ENCODE measurements around the gene YWHAB.

The YWHAB gene

DNA sequence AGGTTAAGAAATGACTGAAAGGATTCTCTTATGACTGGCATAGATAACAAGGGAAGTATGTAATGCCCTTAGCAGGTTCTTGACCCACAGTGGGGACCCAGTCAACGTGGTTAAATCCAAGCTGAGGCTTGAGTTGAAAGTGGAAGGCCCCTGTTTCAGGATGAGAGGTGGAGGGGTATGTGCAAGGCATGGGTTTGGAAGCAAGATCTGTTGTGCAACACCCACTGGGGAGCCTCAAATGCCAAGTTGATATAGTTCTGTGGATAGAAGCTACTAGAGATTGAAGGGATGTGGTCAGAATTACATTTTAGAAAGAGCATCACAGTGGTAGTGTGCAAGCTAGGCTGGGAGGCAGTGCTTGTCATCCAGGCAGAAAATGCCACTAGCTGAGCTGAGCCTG, 29.4 kb downstream of the YWHAB start:
- no peak for DNase-seq (ENCODE audit: low spot score)

DNA sequence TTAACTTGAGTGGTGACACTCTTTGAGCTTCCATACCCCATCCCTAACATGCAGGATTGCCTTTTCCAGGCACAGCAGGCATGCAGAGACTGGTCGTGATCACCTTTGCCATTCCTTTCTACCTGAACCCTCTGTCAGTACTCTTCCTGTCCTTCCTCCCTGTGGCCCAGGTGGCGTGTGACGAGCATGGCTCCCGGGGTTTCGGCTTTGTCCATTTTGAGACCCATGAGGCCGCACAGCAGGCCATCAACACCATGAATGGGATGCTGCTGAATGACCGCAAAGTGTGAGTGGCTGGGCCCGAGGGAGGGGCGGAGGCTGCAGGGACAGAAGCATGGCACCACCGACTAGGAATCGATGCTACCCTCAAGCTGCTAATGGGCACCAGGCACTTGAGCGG, 31.1 kb downstream of the YWHAB start:
- no peak for DNase-seq (ENCODE audit: low spot score)

DNA sequence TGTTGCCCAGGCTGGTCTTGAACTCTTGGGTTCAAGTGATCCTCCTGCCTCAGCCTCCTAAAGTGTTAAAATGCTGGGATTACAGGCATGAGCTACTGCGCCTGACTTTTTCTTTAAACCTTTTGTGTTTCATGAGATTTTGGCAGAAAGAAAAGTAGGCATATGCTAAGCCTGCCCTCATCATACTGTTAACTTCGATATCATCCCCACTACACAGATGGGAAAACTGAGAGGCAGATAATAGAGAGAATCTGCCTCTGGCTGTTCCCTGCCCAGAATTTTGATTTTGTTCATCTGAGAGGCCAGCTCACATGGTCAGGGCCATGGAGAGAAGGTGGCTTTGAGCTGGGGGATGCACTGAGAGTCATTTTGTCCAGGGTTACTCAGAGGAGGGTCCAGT, 31.9 kb downstream of the YWHAB start:
- no peak for DNase-seq (ENCODE audit: low spot score)

DNA sequence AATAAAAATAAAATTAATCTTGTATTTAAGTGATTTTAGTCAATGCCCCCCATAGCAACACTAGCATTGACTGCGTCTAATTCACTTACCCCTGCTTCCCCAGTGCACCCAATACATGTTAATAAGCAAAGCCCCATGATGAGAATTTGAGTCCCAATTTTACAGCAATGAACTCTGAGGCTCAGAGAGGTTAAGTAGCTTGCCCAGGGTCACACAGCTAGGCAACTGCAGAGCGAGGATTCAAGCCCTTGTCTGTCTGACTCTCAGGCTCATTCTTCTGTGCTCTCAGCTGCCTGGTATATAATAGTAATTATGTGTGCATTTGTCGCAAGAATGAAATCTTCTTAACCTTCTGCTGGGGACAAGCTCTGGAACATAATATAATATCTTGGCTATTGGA, 32.8 kb downstream of the YWHAB start:
- DNase-seq (ENCODE audit: low spot score) = no peak

DNA sequence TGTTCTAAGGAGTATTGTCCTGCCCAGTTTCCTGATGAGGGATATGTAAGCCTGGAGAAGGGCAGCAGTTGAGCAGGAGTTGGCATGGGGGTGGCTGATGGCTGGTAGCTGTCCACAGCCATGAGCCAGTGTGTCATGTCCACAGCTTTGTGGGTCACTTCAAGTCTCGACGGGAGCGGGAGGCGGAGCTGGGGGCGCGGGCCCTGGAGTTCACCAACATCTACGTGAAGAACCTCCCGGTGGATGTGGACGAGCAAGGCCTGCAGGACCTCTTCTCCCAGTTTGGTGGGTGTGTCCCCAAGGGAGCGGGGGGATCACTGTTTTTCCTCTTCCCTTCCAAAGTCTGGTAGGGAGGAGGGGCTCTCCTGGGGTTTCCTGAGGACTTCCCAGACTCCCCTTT, 33.3 kb downstream of the YWHAB start:
- DNase-seq (ENCODE audit: low spot score) = no peak

DNA sequence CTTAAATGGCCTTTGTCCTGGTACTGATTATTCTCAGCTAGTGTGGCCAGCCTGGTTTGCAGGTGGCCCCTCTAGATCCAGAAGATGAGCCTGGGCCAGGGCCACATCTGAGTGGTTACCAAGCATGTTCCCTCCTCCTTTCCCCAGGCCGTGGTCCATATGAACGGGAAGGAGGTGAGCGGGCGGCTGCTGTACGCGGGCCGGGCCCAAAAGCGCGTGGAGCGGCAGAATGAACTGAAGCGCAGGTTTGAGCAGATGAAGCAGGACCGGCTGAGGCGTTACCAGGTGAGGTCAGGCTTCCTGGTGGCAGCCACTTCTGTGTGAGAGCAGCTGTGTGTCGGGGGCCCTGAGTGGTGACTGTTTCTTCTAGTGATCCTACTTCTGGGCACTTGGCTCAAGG, 35.9 kb downstream of the YWHAB start:
- no peak for DNase-seq (ENCODE audit: low spot score)

DNA sequence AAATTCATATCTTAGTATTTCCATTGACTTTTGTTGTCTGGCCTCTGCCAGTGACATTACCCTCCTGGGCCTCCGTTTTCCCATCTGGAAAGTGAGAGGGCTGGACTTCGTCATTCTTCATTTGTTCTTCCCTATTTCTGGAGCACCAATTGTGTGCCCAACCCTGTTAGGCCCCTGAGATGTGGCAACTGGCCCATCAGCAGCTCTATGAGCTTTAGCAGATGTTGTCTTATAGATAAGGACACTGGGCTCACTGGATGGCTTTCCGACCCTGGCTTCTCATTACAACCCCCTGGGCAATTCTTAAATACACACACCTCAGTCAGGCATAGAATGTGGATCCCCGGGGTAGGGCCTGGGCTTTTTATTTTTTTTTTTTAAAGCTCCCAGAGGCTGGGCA, 39.0 kb downstream of the YWHAB start:
- DNase-seq (ENCODE audit: low spot score) = no peak

DNA sequence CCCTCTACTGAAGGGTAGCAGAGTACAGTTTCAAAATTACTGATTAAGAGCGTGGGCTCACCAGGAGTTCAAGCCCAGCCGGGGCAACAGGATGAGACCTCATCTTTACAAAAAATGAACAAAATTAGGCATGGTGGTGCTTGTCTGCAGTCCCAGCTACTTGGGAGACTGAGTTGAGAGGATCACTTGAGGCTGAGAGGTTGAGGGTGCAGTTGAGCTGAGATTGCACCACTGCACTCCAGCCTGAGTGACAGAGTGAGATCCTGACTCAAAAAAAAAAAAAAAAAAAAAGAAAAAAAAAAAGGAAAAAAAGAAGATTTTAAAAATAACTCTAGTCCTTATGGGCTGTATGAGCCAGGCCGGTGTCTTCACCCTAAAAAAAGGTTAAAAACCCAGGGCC, 43.1 kb downstream of the YWHAB start:
- DNase-seq (ENCODE audit: low spot score) = no peak

DNA sequence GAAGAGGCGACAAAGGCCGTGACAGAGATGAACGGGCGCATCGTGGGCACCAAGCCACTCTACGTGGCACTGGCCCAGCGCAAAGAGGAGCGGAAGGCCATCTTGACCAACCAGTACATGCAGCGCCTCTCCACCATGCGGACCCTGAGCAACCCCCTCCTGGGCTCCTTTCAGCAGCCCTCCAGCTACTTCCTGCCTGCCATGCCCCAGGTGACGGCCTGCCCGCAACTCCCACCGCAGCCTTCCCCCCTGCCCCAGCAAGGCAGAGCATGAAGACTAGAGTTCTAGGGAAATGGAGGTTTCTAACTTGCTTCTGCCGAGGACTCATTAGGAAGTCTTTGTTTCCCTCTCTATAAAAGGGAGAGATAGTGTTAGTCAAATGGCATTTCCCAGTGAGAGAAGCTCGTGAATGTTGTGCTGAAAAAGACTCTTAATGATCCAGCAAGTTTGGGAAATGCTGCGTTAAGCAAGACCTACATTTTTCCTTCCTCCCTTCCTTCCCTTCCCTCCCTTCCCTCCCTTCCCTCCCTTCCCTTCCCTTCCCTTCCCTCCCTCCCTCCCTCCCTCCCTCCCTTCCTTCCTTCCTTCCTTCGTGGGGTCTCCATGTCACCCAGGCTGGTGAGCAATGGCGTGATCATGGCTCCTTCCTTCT, 45.1 kb downstream of the YWHAB start:
- DNase-seq (ENCODE audit: low spot score) = no peak

DNA sequence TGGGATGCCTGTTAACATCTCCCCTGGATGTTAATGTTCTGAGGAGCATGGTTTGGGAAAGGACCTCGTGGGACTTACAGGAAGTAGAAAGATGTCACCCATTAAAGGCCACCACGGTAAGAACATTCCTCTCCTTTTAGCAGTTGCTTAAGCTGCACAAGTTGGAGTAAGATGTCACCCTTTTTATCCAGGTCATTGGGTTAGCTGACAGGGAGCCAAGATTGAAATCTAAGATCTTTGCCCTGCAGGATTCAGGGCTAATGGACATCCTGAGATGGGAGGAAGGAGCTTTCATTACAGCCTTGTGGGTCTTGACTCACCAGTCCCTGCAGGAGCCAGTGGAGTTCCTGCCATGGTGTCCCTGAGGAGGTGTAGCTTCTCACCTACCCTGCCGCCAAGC, 46.4 kb downstream of the YWHAB start:
- DNase-seq (ENCODE audit: low spot score) = no peak

DNA sequence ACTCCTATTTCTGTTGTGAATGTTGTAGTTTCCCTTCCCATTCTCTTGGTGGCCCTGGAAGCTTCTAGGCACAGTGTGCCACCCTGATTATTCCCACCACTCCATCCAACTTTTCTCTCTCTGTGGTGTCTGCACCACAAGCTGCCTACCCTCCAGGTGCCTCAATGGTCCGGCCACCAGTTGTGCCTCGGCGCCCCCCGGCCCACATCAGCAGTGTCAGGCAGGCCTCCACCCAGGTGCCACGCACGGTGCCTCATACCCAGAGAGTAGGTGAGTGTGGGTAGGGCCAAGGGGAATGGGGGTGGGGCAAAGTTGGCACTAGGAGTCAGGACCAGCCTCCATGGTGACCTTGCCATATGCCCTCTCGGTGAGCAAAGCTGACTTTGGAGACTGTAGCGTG, 47.4 kb downstream of the YWHAB start:
- no peak for DNase-seq (ENCODE audit: low spot score)

DNA sequence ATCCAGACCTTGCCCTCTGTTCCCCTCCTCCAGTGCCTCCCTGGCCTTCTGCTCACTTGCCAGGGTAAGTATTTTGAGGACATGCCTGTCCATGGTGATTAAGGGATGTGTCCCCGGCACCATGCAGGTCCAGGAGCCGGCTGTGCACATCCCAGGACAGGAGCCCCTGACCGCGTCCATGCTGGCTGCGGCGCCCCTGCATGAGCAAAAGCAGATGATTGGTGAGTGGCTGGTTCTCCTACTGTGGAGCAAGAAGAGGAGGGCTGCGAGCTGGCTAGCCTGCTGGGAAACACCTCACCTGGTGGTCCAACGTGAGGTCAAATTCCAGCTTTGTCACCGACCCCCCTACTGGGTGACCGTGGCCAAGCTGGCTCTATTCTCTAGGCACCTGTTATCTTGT, 51.0 kb downstream of the YWHAB start:
- no peak for DNase-seq (ENCODE audit: low spot score)

DNA sequence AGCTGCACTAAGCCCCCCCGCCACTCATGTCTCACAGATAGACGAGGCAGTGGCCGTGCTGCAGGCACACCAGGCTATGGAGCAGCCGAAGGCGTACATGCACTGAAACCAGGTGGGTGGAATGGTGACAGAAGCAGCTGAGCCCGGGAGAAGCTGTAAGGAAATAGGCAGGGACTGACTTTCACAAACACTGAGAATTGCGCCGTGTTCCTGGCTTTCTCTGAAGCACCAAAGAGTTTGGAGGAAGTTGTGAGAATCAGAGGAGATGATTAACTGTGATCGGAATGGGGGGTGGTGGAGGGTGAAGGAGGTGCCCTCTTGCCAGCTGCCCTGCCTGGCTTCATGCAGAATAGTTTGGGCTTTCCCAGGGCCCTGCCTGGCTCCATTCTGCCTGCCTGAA, 53.1 kb downstream of the YWHAB start:
- DNase-seq (ENCODE audit: low spot score) = no peak

DNA sequence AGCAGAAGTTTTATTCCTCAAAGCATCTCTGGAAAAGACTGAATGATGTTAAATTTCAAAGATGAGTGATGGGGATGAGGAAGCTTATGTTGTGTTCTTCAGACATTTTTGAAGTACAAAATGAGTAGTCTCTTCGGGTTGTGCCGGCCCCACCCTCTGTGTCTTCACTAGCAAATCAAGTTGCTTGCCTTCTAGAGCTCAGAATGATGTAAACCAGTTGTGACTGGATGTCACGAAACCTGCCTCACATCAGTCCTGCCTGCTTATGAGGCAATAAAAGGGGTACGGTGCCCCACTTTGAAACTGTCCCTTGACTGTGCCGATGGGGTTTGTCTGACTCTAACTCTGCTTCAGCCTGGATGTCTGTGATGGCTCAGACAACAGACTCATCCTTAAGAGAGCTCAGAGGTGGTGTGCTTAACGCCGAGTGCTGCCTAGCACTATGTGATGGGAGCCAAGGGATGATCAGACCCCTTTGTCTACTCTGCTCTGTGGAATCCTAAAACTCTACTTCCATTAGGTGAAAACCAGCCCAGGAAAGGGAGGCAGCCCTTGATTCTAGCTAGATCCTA, 55.7 kb downstream of the YWHAB start:
- DNase-seq (ENCODE audit: low spot score) = no peak

DNA sequence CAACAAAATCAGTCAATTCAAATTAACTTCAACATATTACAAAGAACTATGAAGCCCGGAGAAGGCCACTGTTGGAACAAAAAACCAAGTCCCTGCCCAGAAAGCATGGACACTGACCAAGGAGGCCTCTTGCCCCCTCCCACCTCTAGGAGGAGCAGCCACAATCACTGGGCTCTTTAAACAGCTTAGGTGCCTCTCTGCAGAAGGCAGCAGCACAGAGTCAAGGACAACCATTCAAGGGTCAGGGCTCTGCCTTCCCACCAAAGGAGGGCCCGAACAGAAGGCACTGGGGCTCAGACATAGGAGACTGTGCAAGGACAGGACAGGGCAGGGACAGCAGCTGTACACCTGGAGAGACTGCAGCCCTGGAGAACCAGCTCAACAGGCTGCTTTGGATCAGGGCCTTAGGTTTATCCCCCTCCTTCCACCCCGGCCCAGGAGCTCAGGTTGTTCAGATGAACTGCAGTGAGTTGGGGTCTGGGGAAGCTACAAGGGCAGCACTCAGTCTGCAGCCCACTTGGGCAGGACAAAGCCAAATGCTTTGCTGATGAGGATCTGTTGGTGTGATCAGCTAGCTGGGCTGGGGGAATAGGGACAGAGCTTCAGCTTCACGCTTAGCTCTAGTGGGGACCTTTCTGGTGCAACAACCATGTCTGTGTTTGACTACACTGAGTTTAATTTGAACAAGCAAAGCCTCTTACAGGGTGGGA, 56.9 kb downstream of the YWHAB start:
- DNase-seq (ENCODE audit: low spot score) = no peak

DNA sequence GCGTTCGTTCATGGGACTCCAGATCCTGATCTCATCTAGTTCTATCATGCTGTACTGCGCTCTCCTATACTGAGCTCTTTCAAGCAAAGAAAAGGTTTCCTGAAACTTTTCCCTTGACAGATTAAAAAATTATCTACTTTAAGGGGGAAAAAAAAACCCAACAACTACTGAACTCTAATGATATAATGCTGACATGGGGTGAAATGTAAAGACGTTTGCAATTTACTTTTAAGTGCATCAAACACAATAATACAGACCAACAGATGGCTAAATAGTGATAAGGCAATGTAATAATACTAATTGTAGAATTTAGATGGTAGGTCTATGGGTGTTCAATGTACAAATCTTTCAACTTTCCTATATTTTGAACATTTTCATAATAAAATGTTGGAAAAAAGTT, 58.3 kb downstream of the YWHAB start:
- no peak for DNase-seq (ENCODE audit: low spot score)

DNA sequence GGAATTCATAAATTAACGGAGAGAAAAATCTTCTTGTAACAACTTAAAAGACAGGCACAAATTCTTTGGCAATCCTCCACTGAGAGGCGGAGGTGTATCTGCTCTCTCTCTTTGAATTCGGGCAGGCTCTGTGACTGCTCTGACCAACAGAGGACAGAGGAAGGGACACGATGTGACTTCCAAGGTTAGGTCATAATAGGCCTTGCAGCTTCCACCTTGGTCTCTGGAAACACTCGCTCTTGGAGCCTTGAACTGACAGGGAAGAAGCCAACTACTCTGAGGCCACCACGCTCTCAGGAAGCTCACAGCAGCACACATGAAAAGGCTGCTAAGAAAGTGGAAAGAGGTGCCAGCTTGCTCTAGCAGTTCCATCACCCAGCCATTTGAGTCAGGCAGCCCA, 59.8 kb downstream of the YWHAB start:
- no peak for DNase-seq (ENCODE audit: low spot score)

DNA sequence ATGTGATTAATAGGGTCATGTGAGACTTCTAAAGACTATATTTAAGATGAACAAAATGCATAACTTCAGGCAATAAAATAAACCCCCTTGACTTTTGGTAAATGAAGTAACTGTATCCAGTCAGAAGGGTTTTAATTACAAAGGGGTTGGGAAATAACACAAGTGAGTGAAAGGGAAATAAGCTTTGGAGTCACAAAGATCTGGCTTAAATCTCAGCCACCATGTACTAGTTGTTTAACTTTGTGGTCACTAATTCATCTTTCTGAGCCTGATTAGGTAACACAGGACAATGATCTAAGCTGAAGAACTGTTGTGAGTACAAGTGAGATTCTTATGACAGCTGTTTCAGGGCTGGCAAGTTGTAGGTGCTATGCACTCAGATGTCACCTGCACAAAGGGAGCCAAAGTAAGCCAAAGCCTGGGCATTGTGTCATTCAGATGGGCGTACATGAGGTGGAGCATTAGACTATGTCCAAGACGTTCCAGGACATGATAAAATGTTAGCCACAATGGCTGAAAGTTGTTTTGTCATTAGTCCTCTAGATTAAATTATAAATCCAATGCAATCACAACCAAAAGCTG, 60.9 kb downstream of the YWHAB start:
- DNase-seq (ENCODE audit: low spot score) = no peak

DNA sequence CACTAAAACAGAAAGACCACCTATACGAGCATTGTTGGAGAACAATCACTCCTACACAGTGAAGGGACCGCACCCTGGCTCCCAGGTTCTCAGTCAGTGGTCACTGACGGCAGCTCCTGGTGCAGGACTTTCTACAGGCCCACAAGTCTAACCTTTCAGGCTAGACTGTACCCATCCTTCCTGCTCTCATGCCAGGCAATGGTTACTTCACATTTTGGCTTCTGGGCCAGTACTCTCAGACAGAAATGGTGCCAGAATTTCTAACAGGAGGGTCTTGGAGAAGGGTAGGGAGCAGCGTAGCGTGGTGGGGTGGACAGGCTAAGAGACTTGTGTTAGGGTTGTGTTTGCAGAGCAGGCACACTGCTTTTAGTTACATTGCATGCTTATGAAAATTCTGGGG, 62.6 kb downstream of the YWHAB start:
- no peak for DNase-seq (ENCODE audit: low spot score)

DNA sequence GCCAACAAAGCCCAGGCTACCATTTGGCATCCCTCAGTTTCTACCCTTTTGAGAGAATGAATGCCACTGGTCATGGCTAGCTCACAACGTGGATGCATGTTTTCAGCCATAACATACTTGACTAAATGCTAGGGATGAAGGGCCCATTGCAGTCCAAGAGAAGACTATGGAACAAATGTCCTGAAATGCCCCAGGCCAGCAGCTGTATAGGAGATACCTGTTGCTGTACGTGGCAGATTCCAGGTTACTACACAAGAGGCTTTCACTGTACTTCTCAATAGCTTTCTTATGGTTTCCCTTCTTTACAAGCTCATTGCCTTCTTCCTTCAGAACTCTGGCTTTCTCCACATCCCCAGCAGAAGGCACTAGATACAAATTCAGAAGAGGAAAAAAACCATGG, 63.0 kb downstream of the YWHAB start:
- no peak for DNase-seq (ENCODE audit: low spot score)

DNA sequence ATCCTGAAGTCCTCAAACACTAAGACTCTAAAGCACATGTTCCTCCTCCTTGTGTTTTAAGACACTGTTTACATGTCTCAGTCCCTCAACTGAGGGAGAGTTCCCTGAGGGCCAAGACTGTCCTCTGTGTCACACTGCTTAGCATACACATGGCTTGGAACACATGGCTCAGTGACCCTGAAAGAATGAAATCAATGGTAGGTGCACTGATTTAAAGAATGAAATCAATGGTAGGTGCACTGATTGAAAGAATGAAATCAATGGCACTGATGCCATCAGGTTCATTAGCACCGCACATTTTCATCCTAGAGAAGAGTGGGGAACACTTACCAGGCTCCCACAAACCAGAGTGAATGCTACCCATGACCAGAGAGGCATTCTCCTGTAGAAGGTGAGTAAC, 64.9 kb downstream of the YWHAB start:
- DNase-seq (ENCODE audit: low spot score) = no peak

DNA sequence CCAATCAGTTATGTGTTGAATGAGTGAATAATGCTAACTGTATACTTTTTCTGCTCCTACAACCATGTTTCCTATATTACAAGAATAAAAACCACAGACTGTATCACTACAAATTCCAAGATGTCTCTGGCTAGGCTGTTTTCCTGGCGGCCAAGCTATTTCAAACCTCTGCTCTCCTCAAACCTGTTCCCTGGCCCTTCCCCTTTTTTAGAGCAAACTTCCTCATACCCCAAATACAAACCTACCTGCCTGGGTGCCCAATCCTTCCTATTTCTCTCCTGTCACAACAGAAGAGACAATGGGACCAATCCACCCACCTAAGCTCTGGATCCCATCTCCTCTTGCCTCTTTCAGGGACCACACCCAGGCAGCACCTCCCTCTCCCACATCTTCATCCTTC, 67.2 kb downstream of the YWHAB start:
- DNase-seq (ENCODE audit: low spot score) = no peak

DNA sequence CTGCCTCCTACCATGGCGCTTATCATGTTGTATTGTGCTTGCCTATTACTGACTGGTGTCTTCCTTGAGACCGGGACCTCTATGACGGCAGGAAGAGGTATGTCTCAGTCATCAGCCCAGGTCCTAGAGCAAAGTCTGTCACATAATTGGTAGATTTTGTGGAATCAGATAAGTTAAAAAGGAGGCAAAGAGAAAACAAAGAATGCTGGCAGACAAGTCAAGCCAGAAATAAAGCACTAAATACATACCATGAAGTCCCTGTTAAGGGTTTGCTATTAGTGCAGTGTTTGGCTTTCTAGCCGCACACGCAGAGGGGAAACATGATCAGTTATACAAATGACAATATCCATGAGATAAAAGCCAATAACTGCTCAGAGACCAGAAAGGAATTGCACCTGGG, 68.7 kb downstream of the YWHAB start:
- DNase-seq (ENCODE audit: low spot score) = no peak

DNA sequence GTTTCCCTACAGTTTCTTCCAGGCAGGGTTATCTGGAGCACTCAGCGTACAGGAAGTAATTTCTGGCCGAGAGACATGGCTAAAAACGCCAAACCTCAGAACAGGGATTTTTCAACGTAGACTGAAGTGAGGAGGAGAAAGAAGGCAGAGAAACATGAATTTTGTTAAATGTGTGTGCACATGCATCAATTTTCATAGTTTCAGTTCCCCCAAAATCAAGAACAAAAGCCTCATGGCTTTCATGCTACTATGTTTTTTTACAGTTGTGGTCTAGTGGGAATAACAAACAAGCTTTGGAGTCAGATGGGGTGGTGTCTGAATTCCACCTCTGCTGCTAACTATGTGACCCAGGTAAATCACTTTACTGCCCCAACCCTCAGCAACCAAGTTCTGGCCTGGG, 69.8 kb downstream of the YWHAB start:
- DNase-seq (ENCODE audit: low spot score) = no peak
